IMR-90 (cell line): ENCODE data around the gene RHAG. TPM values are rescaled to one million over a fixed set of nuclear protein-coding genes. Genes with fewer than 3 reads are reported as not detected.

ENCODE experiments used
- ATAC-seq: fragments of 200-7000 bp; cut with Tn5 transposase; 2 replicates; pipeline ENCODE4 v1.9.1; 2020; ENCODE audit warnings: low read depth, mild to moderate bottlenecking, moderate library complexity
- BruUV-seq: library from RNA; stranded (reverse); fragments of 400-500 nt; replicated peaks from 2 replicates; lab custom pipeline; 2021; lab: Mats Ljungman, UMichigan
- CTCF ChIA-PET: fragments of 300-600 bp; formaldehyde crosslinking; extraction: SDS; loops from one replicate; lab custom pipeline; 2021; ENCODE audit warnings: antibody characterized with exemption; lab: Yijun Ruan, JAX
- POLR2A ChIA-PET: fragments of 300-600 bp; sonication (Branson Sonifier 250); formaldehyde crosslinking; loops from one replicate; lab custom pipeline; 2022; ENCODE audit warnings: antibody characterized with exemption; ENCODE audit not compliant: unreplicated experiment; lab: Charles Lee
- DNase-seq: peaks from one replicate; pipeline ENCODE4 v3.0.0; 2013
- H2AFZ ChIP-seq: replicated peaks from 2 replicates; pipeline ENCODE3; 2013; ENCODE audit warnings: low read length, mild to moderate bottlenecking; ENCODE audit not compliant: poor library complexity
- H2AK5ac ChIP-seq: 2 replicates; pipeline ENCODE4 v1.6.1; 2013; ENCODE audit warnings: low read depth, low read length, inconsistent platforms
- H2AK9ac ChIP-seq: replicated peaks from 2 replicates; pipeline ENCODE3; 2013; ENCODE audit warnings: mild to moderate bottlenecking, low read depth, low read length, moderate library complexity; ENCODE audit not compliant: poor library complexity
- H2BK120ac ChIP-seq: 2 replicates; pipeline ENCODE4 v1.6.1; 2013; ENCODE audit warnings: low read depth, low read length, inconsistent platforms
- H2BK15ac ChIP-seq: 3 replicates; pipeline ENCODE4 v1.6.1; 2013; ENCODE audit warnings: low read depth, low read length, inconsistent platforms
- H2BK20ac ChIP-seq: 2 replicates; pipeline ENCODE4 v1.6.1; 2013; ENCODE audit warnings: low read depth, mild to moderate bottlenecking, inconsistent platforms, low read length, moderate library complexity
- H2BK5ac ChIP-seq: 2 replicates; pipeline ENCODE4 v1.6.1; 2013; ENCODE audit warnings: mild to moderate bottlenecking, low read depth, low read length, inconsistent platforms; ENCODE audit not compliant: poor library complexity, severe bottlenecking
- H3K14ac ChIP-seq: replicated peaks from 2 replicates; pipeline ENCODE4 v1.6.1; 2013; ENCODE audit warnings: low read depth, low read length, inconsistent platforms
- H3K18ac ChIP-seq: 2 replicates; pipeline ENCODE4 v1.6.1; 2013; ENCODE audit warnings: low read depth, low read length, control low read depth
- H3K23ac ChIP-seq: 2 replicates; pipeline ENCODE4 v1.6.1; 2013; ENCODE audit warnings: low read depth, low read length, inconsistent platforms
- H3K27ac ChIP-seq: 2 replicates; pipeline ENCODE4 v1.5.1; 2013; ENCODE audit warnings: mild to moderate bottlenecking, control low read depth, low read length; ENCODE audit not compliant: insufficient read depth
- H3K27me3 ChIP-seq: 2 replicates; pipeline ENCODE4 v1.6.1; 2013; ENCODE audit warnings: low read length; ENCODE audit not compliant: control insufficient read depth, insufficient read depth
- H3K36me3 ChIP-seq: 2 replicates; pipeline ENCODE4 v1.6.1; 2013; ENCODE audit warnings: low read length, mixed read lengths; ENCODE audit not compliant: control insufficient read depth, insufficient read depth
- H3K4ac ChIP-seq: 2 replicates; pipeline ENCODE4 v1.6.1; 2013; ENCODE audit warnings: low read depth, low read length, inconsistent platforms
- H3K4me1 ChIP-seq: 2 replicates; pipeline ENCODE4 v1.6.1; 2013; ENCODE audit warnings: low read length, mixed read lengths; ENCODE audit not compliant: control insufficient read depth, insufficient read depth
- H3K4me2 ChIP-seq: 2 replicates; pipeline ENCODE4 v1.6.1; 2013; ENCODE audit warnings: low read depth, mild to moderate bottlenecking, control low read depth, low read length, moderate library complexity
- H3K4me3 ChIP-seq: 2 replicates; pipeline ENCODE4 v1.5.1; 2013; ENCODE audit warnings: low read depth, mild to moderate bottlenecking, control low read depth, low read length, moderate library complexity; ENCODE audit not compliant: insufficient read depth
- H3K56ac ChIP-seq: 2 replicates; pipeline ENCODE4 v1.6.1; 2013; ENCODE audit warnings: low read length, inconsistent platforms; ENCODE audit not compliant: insufficient read depth; ENCODE audit errors: extremely low read depth
- H3K79me1 ChIP-seq, 2 experiments: 2 replicates each; pipeline ENCODE4 v1.6.1; 2013; ENCODE audit warnings: low read length in 2 of 2, inconsistent platforms in 1 of 2, low read depth in 1 of 2
- H3K9ac ChIP-seq: 2 replicates; pipeline ENCODE4 v1.6.1; 2013; ENCODE audit warnings: low read depth, low read length, control low read depth
- H3K9me1 ChIP-seq: 2 replicates; pipeline ENCODE4 v1.6.1; 2013; ENCODE audit warnings: low read length, inconsistent platforms; ENCODE audit not compliant: insufficient read depth
- H3K9me3 ChIP-seq: 2 replicates; pipeline ENCODE4 v1.6.1; 2013; ENCODE audit warnings: low read length; ENCODE audit not compliant: control insufficient read depth, insufficient read depth
- H4K20me1 ChIP-seq: 2 replicates; pipeline ENCODE4 v1.6.1; 2013; ENCODE audit warnings: low read length, inconsistent platforms; ENCODE audit not compliant: insufficient read depth
- H4K5ac ChIP-seq: 2 replicates; pipeline ENCODE4 v1.6.1; 2013; ENCODE audit warnings: mild to moderate bottlenecking, low read depth, low read length, control low read depth
- H4K8ac ChIP-seq, 2 experiments: 2 replicates each; pipeline ENCODE4 v1.6.1; 2013; ENCODE audit warnings: low read depth in 2 of 2, low read length in 2 of 2, control low read depth in 1 of 2, inconsistent platforms in 1 of 2
- H4K91ac ChIP-seq: 2 replicates; pipeline ENCODE4 v1.6.1; 2013; ENCODE audit warnings: low read depth, low read length, inconsistent platforms; ENCODE audit not compliant: insufficient read depth
- BHLHE40 ChIP-seq: fragments of 150-350 bp; IDR thresholded peaks from 2 replicates; pipeline ENCODE4 v1.6.1; 2016; ENCODE audit warnings: mild to moderate bottlenecking, low read depth, low read length
- CEBPB ChIP-seq: IDR thresholded peaks from 2 replicates; pipeline ENCODE4 v1.6.1; 2012; ENCODE audit warnings: low read depth, low read length, improper control_type of control experiment
- FOS ChIP-seq: fragments of 150-350 bp; IDR thresholded peaks from 2 replicates; pipeline ENCODE4 v1.6.1; 2016; ENCODE audit warnings: low read depth, low read length
- MAZ ChIP-seq: IDR thresholded peaks from 2 replicates; pipeline ENCODE4 v1.6.1; 2012; ENCODE audit warnings: low read depth, mild to moderate bottlenecking, low read length, improper control_type of control experiment, moderate library complexity, borderline replicate concordance
- NFE2L2 ChIP-seq: fragments of 150-350 bp; IDR thresholded peaks from 2 replicates; pipeline ENCODE4 v1.6.1; 2016; ENCODE audit warnings: low read depth, mild to moderate bottlenecking, low read length
- RAD21 ChIP-seq: IDR thresholded peaks from 2 replicates; pipeline ENCODE4 v1.6.1; 2012; ENCODE audit warnings: low read length, improper control_type of control experiment
- RCOR1 ChIP-seq: IDR thresholded peaks from 2 replicates; pipeline ENCODE4 v1.6.1; 2012; ENCODE audit warnings: mild to moderate bottlenecking, low read length, improper control_type of control experiment; ENCODE audit not compliant: insufficient replicate concordance
- RFX5 ChIP-seq: IDR thresholded peaks from 2 replicates; pipeline ENCODE4 v1.8.0; 2012; ENCODE audit warnings: low read depth, mild to moderate bottlenecking, low read length, moderate library complexity
- SMC3 ChIP-seq: fragments of 150-350 bp; IDR thresholded peaks from 2 replicates; pipeline ENCODE4 v1.6.1; 2016; ENCODE audit warnings: low read depth, mild to moderate bottlenecking, antibody characterized with exemption, low read length, moderate library complexity
- WGBS, 2 experiments: methylation state at CpG; one replicate each; pipeline versions ENCODE4 v1.1.5 to v1.1.7; 2013; ENCODE audit warnings: missing lambda C conversion rate in 2 of 2; ENCODE audit not compliant: insufficient read length in 1 of 2; ENCODE audit errors: extremely low coverage in 2 of 2; 5-methylcytosine and 5-hydroxymethylcytosine counted together
- dilution Hi-C: fragments of 300-500 bp; cut with HindIII; formaldehyde crosslinking; loops from one replicate; pipeline ENCODE4 v1.14.3; 2018; ENCODE audit warnings: low sequenced_read_pairs; ENCODE audit not compliant: unreplicated experiment
- in situ Hi-C: fragments of 300-500 bp; cut with MboI; formaldehyde crosslinking; loops from 3 replicates; pipeline ENCODE4 v1.14.3; 2019; ENCODE audit warnings: low sequenced_read_pairs, inconsistent platforms, mixed read lengths
- intact Hi-C: fragments of 100-400 bp; cut with micrococcal nuclease; formaldehyde crosslinking; loops from 2 replicates; pipeline ENCODE4 v1.10.0; 2022
- polyA plus RNA-seq, 3 experiments: library from polyadenylated mRNA; depleted of rRNA; stranded (reverse); fragments of >200 nt; gene quantifications; 2 replicates each; pipeline ENCODE4 v1.2.3, GENCODE V29; 2012; ENCODE audit warnings: low replicate concordance in 1 of 3
- total RNA-seq: library from RNA; depleted of rRNA; stranded (reverse); fragments of >200 nt; gene quantifications from 2 replicates; pipeline ENCODE4 v1.2.3, GENCODE V29; 2012
- TF ChIP-seq, protein P1 (sequence below): fragments of 150-350 bp; IDR thresholded peaks from 2 replicates; pipeline ENCODE4 v1.6.1; 2016; ENCODE audit warnings: low read depth, mild to moderate bottlenecking, low read length, moderate library complexity, borderline replicate concordance
- TF ChIP-seq, protein P2 (sequence below): conservative IDR thresholded peaks from 2 replicates; pipeline ENCODE4 v1.5.1; 2012; ENCODE audit warnings: mild to moderate bottlenecking, low read depth, low read length, improper control_type of control experiment
- TF ChIP-seq, protein P3 (sequence below): fragments of 150-350 bp; IDR thresholded peaks from 2 replicates; pipeline ENCODE4 v1.6.1; 2017; ENCODE audit warnings: mild to moderate bottlenecking, antibody characterized with exemption, low read length, low read depth

RHAG gene
- total and polyA plus RNA-seq, 2 of the 4 experiments (the other 2 are of a cell fraction): not detected

DNA sequence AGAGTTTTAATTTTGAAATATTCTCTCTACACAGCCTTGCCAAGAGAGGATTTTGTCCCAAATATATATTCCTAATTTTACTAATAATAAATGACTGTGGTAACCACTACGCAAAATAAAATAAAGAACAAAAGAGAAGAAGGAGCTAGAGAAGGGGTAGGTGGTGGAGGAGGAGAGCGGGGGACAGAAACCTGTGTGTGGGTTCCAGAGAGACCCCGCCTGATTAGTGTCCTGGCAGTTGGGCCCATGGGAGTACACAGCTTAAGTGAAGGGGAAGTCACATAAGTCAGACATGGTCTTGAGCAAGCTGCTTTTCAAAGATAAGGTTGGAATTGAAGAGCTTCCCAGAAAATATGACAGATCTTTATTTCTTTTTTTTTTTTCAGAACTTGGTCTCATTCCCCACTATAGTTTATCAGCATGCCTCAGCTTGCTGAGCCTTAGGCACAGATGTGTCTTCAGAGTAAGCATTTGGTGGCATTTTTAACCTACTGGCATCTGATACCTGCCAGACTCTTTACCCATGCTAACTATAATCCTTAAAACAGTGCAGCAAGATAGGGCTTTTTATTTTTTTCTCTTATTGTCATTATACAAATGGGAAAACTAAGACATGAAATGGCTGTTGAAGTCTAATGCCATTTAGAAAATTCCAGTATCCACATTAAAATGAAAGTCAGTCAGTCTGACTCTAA is 9.6 kb upstream of the RHAG start:
- BruUV-seq: no TSS peak
- no CpG with 5 or more reads among the region's 3 CpGs for WGBS, 2 experiments
- H3K18ac ChIP-seq: no peak overlapping the region
- no peak overlapping the region for H3K14ac ChIP-seq
- H2BK5ac ChIP-seq: no peak overlapping the region
- no peak overlapping the region for H3K27ac ChIP-seq
- no peak overlapping the region for H3K23ac ChIP-seq
- dilution Hi-C loops (no loop called here), in situ Hi-C loops (no loop called here), intact Hi-C loops (no loop called here)
- no peak overlapping the region for H3K4ac ChIP-seq
- ATAC-seq (no peak), DNase-seq (no peak)
- no peaks in the 10 kb centered on the region for H4K20me1 ChIP-seq
- no peak overlapping the region for H3K56ac ChIP-seq
- H2AK9ac ChIP-seq: no peak overlapping the region
- no peaks in the 10 kb centered on the region for H3K27me3 ChIP-seq
- no peak overlapping the region for H4K5ac ChIP-seq
- no peak overlapping the region for H2AFZ ChIP-seq
- H4K91ac ChIP-seq: no peak overlapping the region
- H2AK5ac ChIP-seq: no peak overlapping the region
- H3K4me3 ChIP-seq: no peak overlapping the region
- ChIA-PET POLR2A (no interaction called here), CTCF (no interaction called here)
- no peak overlapping the region for H3K4me2 ChIP-seq
- H2BK120ac ChIP-seq: no peak overlapping the region
- no peak overlapping the region for H2BK15ac ChIP-seq
- H3K9me1 ChIP-seq: no peaks in the 10 kb centered on the region
- no peaks in the 10 kb centered on the region for H3K36me3 ChIP-seq
- H3K9me3 ChIP-seq: no peaks in the 10 kb centered on the region
- no peak overlapping the region for H3K9ac ChIP-seq
- H2BK20ac ChIP-seq: no peak overlapping the region
- H3K79me1 ChIP-seq: no peaks in the 10 kb centered on the region
- H3K4me1 ChIP-seq: no peaks in the 10 kb centered on the region
- TF ChIP-seq CEBPB (no peak), MAZ (no peak), FOS (no peak), RCOR1 (no peak), NFE2L2 (no peak), SMC3 (no peak), BHLHE40 (no peak), RFX5 (no peak), RAD21 (no peak)
- TF ChIP-seq, protein P1, sequence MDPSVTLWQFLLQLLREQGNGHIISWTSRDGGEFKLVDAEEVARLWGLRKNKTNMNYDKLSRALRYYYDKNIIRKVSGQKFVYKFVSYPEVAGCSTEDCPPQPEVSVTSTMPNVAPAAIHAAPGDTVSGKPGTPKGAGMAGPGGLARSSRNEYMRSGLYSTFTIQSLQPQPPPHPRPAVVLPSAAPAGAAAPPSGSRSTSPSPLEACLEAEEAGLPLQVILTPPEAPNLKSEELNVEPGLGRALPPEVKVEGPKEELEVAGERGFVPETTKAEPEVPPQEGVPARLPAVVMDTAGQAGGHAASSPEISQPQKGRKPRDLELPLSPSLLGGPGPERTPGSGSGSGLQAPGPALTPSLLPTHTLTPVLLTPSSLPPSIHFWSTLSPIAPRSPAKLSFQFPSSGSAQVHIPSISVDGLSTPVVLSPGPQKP: no peak
- TF ChIP-seq, protein P2, sequence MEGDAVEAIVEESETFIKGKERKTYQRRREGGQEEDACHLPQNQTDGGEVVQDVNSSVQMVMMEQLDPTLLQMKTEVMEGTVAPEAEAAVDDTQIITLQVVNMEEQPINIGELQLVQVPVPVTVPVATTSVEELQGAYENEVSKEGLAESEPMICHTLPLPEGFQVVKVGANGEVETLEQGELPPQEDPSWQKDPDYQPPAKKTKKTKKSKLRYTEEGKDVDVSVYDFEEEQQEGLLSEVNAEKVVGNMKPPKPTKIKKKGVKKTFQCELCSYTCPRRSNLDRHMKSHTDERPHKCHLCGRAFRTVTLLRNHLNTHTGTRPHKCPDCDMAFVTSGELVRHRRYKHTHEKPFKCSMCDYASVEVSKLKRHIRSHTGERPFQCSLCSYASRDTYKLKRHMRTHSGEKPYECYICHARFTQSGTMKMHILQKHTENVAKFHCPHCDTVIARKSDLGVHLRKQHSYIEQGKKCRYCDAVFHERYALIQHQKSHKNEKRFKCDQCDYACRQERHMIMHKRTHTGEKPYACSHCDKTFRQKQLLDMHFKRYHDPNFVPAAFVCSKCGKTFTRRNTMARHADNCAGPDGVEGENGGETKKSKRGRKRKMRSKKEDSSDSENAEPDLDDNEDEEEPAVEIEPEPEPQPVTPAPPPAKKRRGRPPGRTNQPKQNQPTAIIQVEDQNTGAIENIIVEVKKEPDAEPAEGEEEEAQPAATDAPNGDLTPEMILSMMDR: no peak
- TF ChIP-seq, protein P3, sequence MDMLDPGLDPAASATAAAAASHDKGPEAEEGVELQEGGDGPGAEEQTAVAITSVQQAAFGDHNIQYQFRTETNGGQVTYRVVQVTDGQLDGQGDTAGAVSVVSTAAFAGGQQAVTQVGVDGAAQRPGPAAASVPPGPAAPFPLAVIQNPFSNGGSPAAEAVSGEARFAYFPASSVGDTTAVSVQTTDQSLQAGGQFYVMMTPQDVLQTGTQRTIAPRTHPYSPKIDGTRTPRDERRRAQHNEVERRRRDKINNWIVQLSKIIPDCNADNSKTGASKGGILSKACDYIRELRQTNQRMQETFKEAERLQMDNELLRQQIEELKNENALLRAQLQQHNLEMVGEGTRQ: no peak
- no peak overlapping the region for H4K8ac ChIP-seq
